Breast epithelium (tissue), 4 donors: ENCODE data around the gene RD3L. TPM values are rescaled to one million over a fixed set of nuclear protein-coding genes. Genes with fewer than 3 reads are reported as not detected.
"Not testable (repeated sequence)": the region's sequence is repeated elsewhere in the genome, so short reads cannot be mapped to it uniquely, and the experiment has no call there.

Experiments
- DNase-seq, 2 donors: peaks; one replicate each; pipeline ENCODE4 v3.0.0-alpha.2; 2019; ENCODE audit warnings: low spot score in 2 of 2
- H3K27ac ChIP-seq, 2 donors: fragments of 200-600 bp; sonication (generic) in 1 of 2; one replicate each; pipeline ENCODE4 v1.5.1; 2016 to 2019; ENCODE audit warnings: mild to moderate bottlenecking in 1 of 2
- H3K27me3 ChIP-seq, 2 donors: fragments of 200-600 bp; sonication (generic) in 1 of 2; one replicate each; pipeline versions ENCODE4 v1.5.1 to v1.6.0; 2017 to 2019; ENCODE audit warnings: control low read depth in 1 of 2, mild to moderate bottlenecking in 1 of 2
- H3K36me3 ChIP-seq: fragments of 200-600 bp; one replicate; pipeline ENCODE4 v1.5.1; 2019
- H3K4me1 ChIP-seq, 2 donors: fragments of 200-600 bp; sonication (generic); one replicate each; pipeline ENCODE4 v1.5.1; 2016 to 2019; ENCODE audit warnings: control low read depth in 1 of 2
- H3K4me3 ChIP-seq, 3 donors: fragments of 200-600 bp; sonication (generic); 1 replicate in 2 of 3; 2 replicates in 1 of 3; pipeline ENCODE4 v1.5.1; 2016 to 2019; ENCODE audit warnings: mild to moderate bottlenecking in 3 of 3, moderate library complexity in 2 of 3
- H3K9me3 ChIP-seq, 2 donors: fragments of 200-600 bp; sonication (generic) in 1 of 2; one replicate each; pipeline ENCODE4 v1.5.1; 2016 to 2019; ENCODE audit warnings: control low read depth in 1 of 2
- POLR2A ChIP-seq: fragments of 450-650 bp; IDR thresholded peaks from one replicate; pipeline ENCODE4 v1.6.1; 2016; ENCODE audit warnings: antibody characterized with exemption, mild to moderate bottlenecking, moderate library complexity
- POLR2AphosphoS5 ChIP-seq, 3 donors: sonication (generic); formaldehyde crosslinking; IDR thresholded peaks; one replicate each; pipeline ENCODE4 v1.6.1; 2017; ENCODE audit warnings: antibody characterized with exemption in 3 of 3
- intact Hi-C: fragments of 100-400 bp; cut with DNase I; formaldehyde crosslinking; loops from one replicate; pipeline ENCODE4 v1.15.1; 2023; ENCODE audit warnings: low total_unique reads
- total RNA-seq, 3 donors: library from RNA; depleted of rRNA; stranded (reverse); fragments of >200 nt; gene quantifications; one replicate each; pipeline ENCODE4 v1.1.0, GENCODE V29; 2016
- TF ChIP-seq, protein P1 (sequence below), 3 donors: fragments of 450-650 bp; IDR thresholded peaks; one replicate each; pipeline ENCODE4 v1.5.1; 2016 to 2017; ENCODE audit warnings: antibody characterized with exemption in 3 of 3, mild to moderate bottlenecking in 3 of 3, moderate library complexity in 3 of 3

RD3L gene
- total RNA-seq, 3 donors from 2014 or later = not detected

GRCh38 chr14:103928011-103928890 lies 14.1 kb downstream of the RD3L start, which contains the start of gene TDRD9:
TDRD9 (plus strand) TSS chr14:103928456; CDS start chr14:103928510, 54 bp downstream.
- H3K27me3 ChIP-seq = peaks cover 0 to 8% of the 10 kb centered on the region in 2 donors
- H3K9me3 ChIP-seq = no peaks in the 10 kb centered on the region
- no peak within 1 kb of the TSS for H3K27ac ChIP-seq
- no peaks in the 10 kb centered on the region for H3K4me1 ChIP-seq
- no peaks in the 10 kb centered on the region for H3K36me3 ChIP-seq
- intact Hi-C loops = no loop called here
- H3K4me3 ChIP-seq = peak within 1 kb of the TSS in 2 of 3 donors; percentile 28 to 51
- TF ChIP-seq POLR2AphosphoS5 (IDR thresholded peaks at IDR 0.05) (no peak), POLR2A (no peak)
- no peak for DNase-seq

DNA sequence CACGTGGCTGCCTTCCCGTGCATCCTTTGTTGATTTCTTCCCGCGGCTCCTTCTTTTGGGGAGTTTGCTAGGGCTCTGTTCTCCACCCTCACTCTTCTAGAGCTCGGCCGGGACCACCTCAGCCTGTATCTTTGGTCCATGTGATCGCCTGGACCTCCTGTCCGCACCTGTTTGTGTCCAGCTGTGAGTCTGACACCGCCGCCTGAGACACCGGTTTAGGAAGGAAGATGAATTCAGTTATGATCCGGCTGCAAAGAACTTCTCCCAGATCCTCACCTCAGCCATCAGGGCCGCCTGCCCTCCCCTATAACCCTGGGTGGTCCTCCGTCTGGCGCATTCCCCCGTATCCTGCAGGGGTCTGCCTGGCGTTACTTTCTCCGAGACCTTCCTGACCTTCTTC lies 14.8 kb downstream of the RD3L start:
- Histone ChIP-seq H3K27me3 (peaks cover 0 to 8% of the 10 kb centered on the region in 2 donors), H3K36me3 (no peaks in the 10 kb centered on the region), H3K9me3 (no peaks in the 10 kb centered on the region), H3K27ac (no peak overlapping the region), H3K4me1 (no peaks in the 10 kb centered on the region), H3K4me3 (no peak overlapping the region)
- intact Hi-C loops = no loop called here
- DNase-seq = no peak
- TF ChIP-seq POLR2AphosphoS5 (IDR thresholded peaks at IDR 0.05) = no peak
- TF ChIP-seq, protein P1, sequence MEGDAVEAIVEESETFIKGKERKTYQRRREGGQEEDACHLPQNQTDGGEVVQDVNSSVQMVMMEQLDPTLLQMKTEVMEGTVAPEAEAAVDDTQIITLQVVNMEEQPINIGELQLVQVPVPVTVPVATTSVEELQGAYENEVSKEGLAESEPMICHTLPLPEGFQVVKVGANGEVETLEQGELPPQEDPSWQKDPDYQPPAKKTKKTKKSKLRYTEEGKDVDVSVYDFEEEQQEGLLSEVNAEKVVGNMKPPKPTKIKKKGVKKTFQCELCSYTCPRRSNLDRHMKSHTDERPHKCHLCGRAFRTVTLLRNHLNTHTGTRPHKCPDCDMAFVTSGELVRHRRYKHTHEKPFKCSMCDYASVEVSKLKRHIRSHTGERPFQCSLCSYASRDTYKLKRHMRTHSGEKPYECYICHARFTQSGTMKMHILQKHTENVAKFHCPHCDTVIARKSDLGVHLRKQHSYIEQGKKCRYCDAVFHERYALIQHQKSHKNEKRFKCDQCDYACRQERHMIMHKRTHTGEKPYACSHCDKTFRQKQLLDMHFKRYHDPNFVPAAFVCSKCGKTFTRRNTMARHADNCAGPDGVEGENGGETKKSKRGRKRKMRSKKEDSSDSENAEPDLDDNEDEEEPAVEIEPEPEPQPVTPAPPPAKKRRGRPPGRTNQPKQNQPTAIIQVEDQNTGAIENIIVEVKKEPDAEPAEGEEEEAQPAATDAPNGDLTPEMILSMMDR (IDR thresholded peaks at IDR 0.05) = no peak
- TF ChIP-seq POLR2A = no peak

DNA sequence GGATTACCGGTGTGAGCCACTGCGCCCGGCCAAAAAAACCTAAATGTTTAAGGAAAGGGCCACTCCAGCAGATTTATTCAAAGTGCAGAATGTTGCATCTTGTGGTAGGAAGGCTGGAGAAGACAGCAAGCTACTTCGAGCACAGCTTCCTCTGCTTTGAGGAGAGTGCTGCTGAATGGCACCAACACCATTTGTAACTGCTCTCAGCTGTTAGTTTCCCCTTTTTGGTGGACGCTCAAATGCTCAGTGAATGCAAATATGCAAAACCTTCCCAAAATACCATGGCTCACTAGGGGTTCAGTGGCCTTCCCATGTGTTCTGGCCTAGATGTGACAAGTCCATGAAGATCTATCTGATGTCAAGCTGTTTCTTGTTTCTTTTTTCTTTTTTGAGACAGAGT lies 17.0 kb downstream of the RD3L start:
- no peaks in the 10 kb centered on the region for H3K4me1 ChIP-seq
- H3K4me3 ChIP-seq = no peak overlapping the region
- no peaks in the 10 kb centered on the region for H3K9me3 ChIP-seq
- no peak for TF ChIP-seq POLR2A
- TF ChIP-seq, protein P1 (IDR thresholded peaks at IDR 0.05) = no peak
- no peak for TF ChIP-seq POLR2AphosphoS5 (IDR thresholded peaks at IDR 0.05)
- intact Hi-C loops = no loop called here
- no peak overlapping the region for H3K27ac ChIP-seq
- no peak for DNase-seq
- H3K27me3 ChIP-seq = peaks cover 0 to 8% of the 10 kb centered on the region in 2 donors
- H3K36me3 ChIP-seq = no peaks in the 10 kb centered on the region

DNA sequence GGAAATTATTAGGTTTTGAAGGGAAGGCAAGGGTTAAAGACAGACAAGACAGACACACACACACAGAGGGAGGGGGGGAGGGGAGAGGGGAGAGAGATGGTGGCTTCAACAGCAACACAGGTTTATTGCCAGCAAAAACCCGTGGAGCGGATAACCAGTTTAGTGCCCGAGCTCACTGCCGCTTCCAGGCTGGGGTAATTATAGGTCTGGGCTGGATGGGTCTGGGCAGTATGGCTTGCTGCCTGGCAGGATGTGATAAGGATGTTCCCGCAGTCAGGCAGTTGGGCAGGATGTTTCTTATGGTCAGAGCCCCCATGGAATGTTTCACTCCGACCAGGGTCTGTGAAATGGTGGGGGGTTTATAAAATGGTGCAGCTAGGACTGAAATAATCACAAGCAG lies 18.5 kb downstream of the RD3L start:
- no peak for DNase-seq
- no peak overlapping the region for H3K27ac ChIP-seq
- TF ChIP-seq POLR2AphosphoS5 (IDR thresholded peaks at IDR 0.05) (no peak), POLR2A (no peak)
- TF ChIP-seq, protein P1 (IDR thresholded peaks at IDR 0.05) = no peak
- no peaks in the 10 kb centered on the region for H3K9me3 ChIP-seq
- H3K27me3 ChIP-seq = peaks cover 0 to 8% of the 10 kb centered on the region in 2 donors
- H3K4me3 ChIP-seq = no peak overlapping the region
- H3K4me1 ChIP-seq = no peaks in the 10 kb centered on the region
- no peaks in the 10 kb centered on the region for H3K36me3 ChIP-seq
- intact Hi-C loops = no loop called here

- H3K36me3 ChIP-seq, intact Hi-C loops, H3K27ac ChIP-seq, H3K4me1 ChIP-seq, DNase-seq, H3K27me3 ChIP-seq, H3K9me3 ChIP-seq: not testable (repeated sequence)
- peak overlapping the region in 2 of 3 donors; percentile 69 to 81 for H3K4me3 ChIP-seq
These were observed 20.5 kb downstream of the RD3L start for GRCh38 chr14:103921855-103922200.
